Breast epithelium (tissue), 3 donors: Measurements from ENCODE around the gene HSPB6.

Source experiments
- CTCF ChIP-seq, 3 donors: fragments of 450-650 bp; IDR thresholded peaks; one replicate each; pipeline ENCODE4 v1.5.1; 2016 to 2017; ENCODE audit warnings: antibody characterized with exemption in 3 of 3, mild to moderate bottlenecking in 3 of 3, moderate library complexity in 3 of 3
- POLR2A ChIP-seq: fragments of 450-650 bp; IDR thresholded peaks from one replicate; pipeline ENCODE4 v1.6.1; 2016; ENCODE audit warnings: antibody characterized with exemption, mild to moderate bottlenecking, moderate library complexity
- POLR2AphosphoS5 ChIP-seq, 3 donors: sonication (generic); formaldehyde crosslinking; IDR thresholded peaks; one replicate each; pipeline ENCODE4 v1.6.1; 2017; ENCODE audit warnings: antibody characterized with exemption in 3 of 3

- no peak for TF ChIP-seq POLR2AphosphoS5 (IDR thresholded peaks at IDR 0.05)
- no peak for TF ChIP-seq CTCF (IDR thresholded peaks at IDR 0.05)
- no peak for TF ChIP-seq POLR2A
Observed at GRCh38 chr19:35759697-35760096, 2.9 kb upstream of the HSPB6 start.
